Mucosa of rectum (tissue), 2 donors: ENCODE results near the gene LMBR1L.

Experiments used
- H3K27ac ChIP-seq, 2 donors: one replicate each; pipeline ENCODE4 v1.7.0; 2013; ENCODE audit warnings: inconsistent platforms in 2 of 2, low read depth in 2 of 2, low read length in 2 of 2
- H3K27me3 ChIP-seq, 2 donors: one replicate each; pipeline ENCODE4 v1.7.0; 2013; ENCODE audit warnings: low read length in 2 of 2; ENCODE audit not compliant: control insufficient read depth in 2 of 2, insufficient read depth in 2 of 2
- H3K36me3 ChIP-seq, 2 donors: one replicate each; pipeline ENCODE4 v1.7.0; 2013; ENCODE audit warnings: low read length in 2 of 2; ENCODE audit not compliant: control insufficient read depth in 2 of 2, insufficient read depth in 2 of 2
- H3K4me1 ChIP-seq, 2 donors: one replicate each; pipeline ENCODE4 v1.7.0; 2013; ENCODE audit warnings: low read length in 2 of 2, mild to moderate bottlenecking in 1 of 2; ENCODE audit not compliant: control insufficient read depth in 2 of 2, insufficient read depth in 2 of 2
- H3K4me3 ChIP-seq, 2 donors: one replicate each; pipeline ENCODE4 v1.7.0; 2013; ENCODE audit warnings: low read length in 2 of 2
- H3K9ac ChIP-seq, 2 donors: one replicate each; pipeline ENCODE4 v1.7.0; 2013; ENCODE audit warnings: low read length in 2 of 2, low read depth in 1 of 2, mild to moderate bottlenecking in 1 of 2
- H3K9me3 ChIP-seq, 2 donors: one replicate each; pipeline ENCODE4 v1.7.0; 2013; ENCODE audit warnings: low read length in 2 of 2; ENCODE audit not compliant: control insufficient read depth in 2 of 2
- donor health status: healthy.
- donor health status: Normal muscosa, but diverticular disease.

LMBR1L gene

GRCh38 chr12:49061157-49061650 lies 49.4 kb downstream of the LMBR1L start:
- peak overlapping the region; percentile 91 to 92 for H3K9ac ChIP-seq
- H3K27ac ChIP-seq: peak overlapping the region; percentile 90 to 94
- H3K9me3 ChIP-seq: no peaks in the 10 kb centered on the region
- H3K4me3 ChIP-seq: peak overlapping the region; percentile 91 to 93
- H3K27me3 ChIP-seq: no peaks in the 10 kb centered on the region
- peaks cover 34 to 40% of the 10 kb centered on the region in 2 donors for H3K4me1 ChIP-seq
- no peaks in the 10 kb centered on the region for H3K36me3 ChIP-seq

DNA sequence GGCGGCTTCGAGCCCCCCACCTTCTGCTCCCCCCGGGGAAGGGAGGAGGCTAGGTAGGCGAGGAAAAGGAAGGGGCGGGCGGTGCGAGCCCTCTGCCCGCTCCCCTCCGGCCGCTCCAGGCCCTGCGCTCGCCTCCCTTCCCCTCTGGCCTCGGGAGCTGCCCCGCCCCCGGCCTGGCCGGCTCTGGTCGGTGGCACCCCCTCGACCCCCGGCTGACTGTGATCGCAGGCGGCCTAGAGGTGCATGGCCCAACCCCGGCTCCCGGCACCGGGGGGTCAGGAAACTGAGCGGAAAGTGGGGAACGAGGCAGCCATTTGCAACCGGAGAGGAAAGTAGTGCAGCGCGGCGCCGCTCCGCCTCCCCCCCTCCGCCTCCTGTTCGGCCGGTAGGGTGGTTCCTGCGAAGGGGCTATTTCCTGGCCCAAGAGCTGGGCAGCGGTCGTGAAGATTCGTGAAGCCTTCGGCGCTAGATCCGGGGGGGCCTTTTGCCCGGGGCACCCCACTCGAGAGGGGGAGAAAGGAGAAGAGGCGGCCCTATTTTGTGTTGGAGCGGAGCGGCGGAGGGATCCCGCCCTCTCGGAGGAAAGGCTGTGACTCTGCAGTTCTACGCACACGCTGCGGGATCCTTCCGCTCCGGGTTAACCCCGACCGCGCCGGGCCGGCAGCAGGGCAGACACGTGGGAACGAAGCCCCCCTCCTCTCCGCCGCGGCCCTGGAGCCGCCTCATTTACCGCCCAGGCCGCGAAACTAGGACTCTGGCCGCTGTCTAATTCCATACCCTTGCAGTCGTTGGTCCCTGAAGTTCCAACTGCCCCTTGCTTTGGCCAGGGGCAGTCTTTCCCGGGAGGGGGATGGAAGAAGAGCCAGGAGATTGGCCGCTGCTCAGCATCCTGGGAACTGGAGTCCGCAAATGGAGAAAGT lies 50.1 kb downstream of the LMBR1L start, which contains the start of gene KMT2D:
KMT2D (minus strand) TSS at position 558 of the 920 bp plus-strand sequence. CDS start 5,470 bp downstream, outside the sequence.
- Histone ChIP-seq H3K9me3 (no peaks in the 10 kb centered on the region), H3K36me3 (no peaks in the 10 kb centered on the region), H3K27me3 (no peaks in the 10 kb centered on the region), H3K4me3 (peak within 1 kb of the TSS; percentile 91 to 93), H3K27ac (peak within 1 kb of the TSS; percentile 90 to 94), H3K9ac (peak within 1 kb of the TSS; percentile 91 to 92), H3K4me1 (peaks cover 40 to 47% of the 10 kb centered on the region in 2 donors)

DNA sequence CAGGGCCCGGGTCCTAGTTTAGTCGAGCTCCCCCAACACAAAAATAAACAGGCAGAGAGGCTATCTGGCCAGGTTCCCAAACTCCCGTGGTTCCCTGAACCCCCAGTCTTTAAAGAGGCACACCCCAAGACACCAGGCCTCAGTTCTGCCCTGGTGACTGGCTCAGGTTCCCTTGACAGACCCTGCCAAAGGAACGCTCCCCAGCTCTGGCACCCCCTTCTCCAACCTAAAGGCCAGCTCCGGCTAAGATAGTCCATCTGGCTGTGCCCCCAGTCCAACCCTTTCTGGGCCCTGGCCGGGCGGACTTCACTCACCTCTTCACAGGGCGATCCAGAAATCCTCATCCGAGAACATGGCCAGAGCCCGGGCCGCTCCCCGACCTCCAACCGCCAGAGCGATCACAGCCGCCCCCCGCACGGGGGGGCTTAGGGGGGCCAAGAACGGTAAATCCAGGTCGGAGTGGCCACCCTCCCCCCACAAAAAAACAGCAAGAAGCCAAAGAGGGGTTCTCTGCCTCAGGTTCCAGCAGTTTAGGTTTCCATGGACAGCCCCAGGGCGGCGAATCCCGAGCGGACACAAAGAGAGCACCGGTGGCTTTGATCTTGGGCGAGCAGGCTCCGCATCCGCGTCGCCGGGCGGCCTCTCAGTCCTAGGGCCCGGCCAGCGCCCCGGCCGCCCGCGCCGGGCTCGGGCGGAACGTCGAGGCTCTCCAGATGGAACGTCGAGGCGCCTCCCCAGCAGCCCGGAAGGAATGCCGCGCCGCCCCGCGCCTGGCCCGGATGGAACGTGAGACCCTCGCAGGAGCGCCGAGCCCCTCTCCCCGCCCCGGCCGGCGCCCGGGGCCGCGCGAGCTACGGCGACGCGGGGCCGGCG lies 51.1 kb downstream of the LMBR1L start:
- Histone ChIP-seq H3K4me1 (peaks cover 47 to 48% of the 10 kb centered on the region in 2 donors), H3K27ac (peak overlapping the region; percentile 90 to 94)

GRCh38 chr12:49059045-49059298 lies 51.7 kb downstream of the LMBR1L start:
- H3K9me3 ChIP-seq: no peaks in the 10 kb centered on the region
- H3K27ac ChIP-seq: peak overlapping the region; percentile 90 to 94
- H3K36me3 ChIP-seq: peaks cover 9 to 13% of the 10 kb centered on the region in 2 donors
- no peaks in the 10 kb centered on the region for H3K27me3 ChIP-seq
- H3K9ac ChIP-seq: peak overlapping the region; percentile 91 to 92
- H3K4me1 ChIP-seq: peaks cover 47 to 48% of the 10 kb centered on the region in 2 donors
- H3K4me3 ChIP-seq: peak overlapping the region; percentile 91 to 93

More for the DNA sequence above, 51.1 kb downstream of the LMBR1L start:
- no peaks in the 10 kb centered on the region for H3K9me3 ChIP-seq
- no peaks in the 10 kb centered on the region for H3K27me3 ChIP-seq
- peak overlapping the region; percentile 91 to 93 for H3K4me3 ChIP-seq
- peak overlapping the region; percentile 91 to 92 for H3K9ac ChIP-seq
- peaks cover 4 to 7% of the 10 kb centered on the region in 2 donors for H3K36me3 ChIP-seq

DNA sequence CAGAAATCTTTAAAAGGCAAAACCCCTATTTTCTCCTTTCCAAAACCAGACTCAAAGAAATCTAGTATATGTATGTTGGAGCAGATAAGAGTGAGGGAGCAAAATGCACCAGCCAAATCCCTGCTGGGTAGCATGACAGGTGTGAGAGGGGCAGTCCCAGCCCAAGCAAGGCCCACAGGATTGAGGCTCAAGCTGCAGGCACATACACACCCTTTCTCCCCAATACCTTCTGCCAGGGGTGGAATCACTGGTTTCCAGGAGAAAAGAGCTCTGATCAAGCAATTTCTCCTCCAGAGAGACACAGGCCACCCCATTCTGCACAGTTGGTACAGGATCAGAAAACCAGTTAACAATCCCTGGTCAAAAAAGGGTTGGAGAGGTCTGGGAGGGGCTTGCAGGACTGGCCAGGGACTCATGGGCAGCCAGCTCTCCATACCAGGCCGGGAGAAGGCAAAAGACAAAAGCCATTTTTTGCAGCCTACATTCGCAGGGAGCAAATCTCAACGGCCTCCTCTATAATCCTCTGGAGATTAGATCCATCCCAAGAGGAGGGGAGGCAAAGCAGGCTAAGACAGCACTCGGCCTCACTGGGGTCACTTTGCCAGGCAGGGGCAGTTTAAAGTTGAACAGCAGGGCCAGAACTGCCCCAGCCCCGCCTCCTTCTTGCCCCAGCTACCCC lies 52.1 kb downstream of the LMBR1L start:
- H3K36me3 ChIP-seq: peaks cover 13 to 17% of the 10 kb centered on the region in 2 donors
- peak overlapping the region; percentile 91 to 92 for H3K9ac ChIP-seq
- no peaks in the 10 kb centered on the region for H3K9me3 ChIP-seq
- H3K27ac ChIP-seq: peak overlapping the region; percentile 31 to 94
- peaks cover 47 to 48% of the 10 kb centered on the region in 2 donors for H3K4me1 ChIP-seq
- peak overlapping the region; percentile 91 to 93 for H3K4me3 ChIP-seq
- no peaks in the 10 kb centered on the region for H3K27me3 ChIP-seq

- Histone ChIP-seq H3K27ac (peak overlapping the region; percentile 31 to 48), H3K27me3 (no peaks in the 10 kb centered on the region), H3K4me1 (peaks cover 47 to 48% of the 10 kb centered on the region in 2 donors), H3K9me3 (no peaks in the 10 kb centered on the region), H3K4me3 (peak overlapping the region; percentile 91 to 93), H3K36me3 (peaks cover 19 to 24% of the 10 kb centered on the region in 2 donors), H3K9ac (peak overlapping the region; percentile 91 to 92)
Observed at GRCh38 chr12:49057888-49058287, 52.8 kb downstream of the LMBR1L start.

GRCh38 chr12:49055978-49056754 lies 54.5 kb downstream of the LMBR1L start:
- Histone ChIP-seq H3K4me1 (peaks cover 43 to 44% of the 10 kb centered on the region in 2 donors), H3K9ac (peak overlapping the region in 1 of 2 donors; percentile 38), H3K27me3 (no peaks in the 10 kb centered on the region), H3K36me3 (peaks cover 36 to 40% of the 10 kb centered on the region in 2 donors), H3K27ac (peak overlapping the region in 1 of 2 donors; percentile 32), H3K4me3 (peak overlapping the region in 1 of 2 donors; percentile 91), H3K9me3 (no peaks in the 10 kb centered on the region)

DNA sequence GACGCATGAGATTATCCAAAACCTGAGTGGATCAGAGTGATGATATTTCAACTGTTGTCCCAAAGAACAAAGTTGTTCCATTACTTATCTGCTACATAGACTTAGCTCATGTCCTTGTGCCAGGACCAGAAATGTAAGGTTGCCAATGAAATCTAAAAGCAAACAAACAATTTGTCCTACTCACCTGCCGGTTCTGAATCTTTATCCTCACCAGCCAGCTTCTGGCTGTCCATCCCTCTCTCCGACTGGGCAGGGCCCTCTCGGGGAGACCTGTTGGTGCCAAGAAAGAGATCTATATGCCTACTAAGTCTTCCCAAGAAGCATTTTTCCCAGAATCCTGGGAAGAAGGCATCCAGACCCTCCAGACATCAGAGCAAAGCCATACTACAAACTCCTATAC lies 55.6 kb downstream of the LMBR1L start:
- H3K27me3 ChIP-seq: no peaks in the 10 kb centered on the region
- H3K27ac ChIP-seq: no peak overlapping the region
- H3K4me1 ChIP-seq: peaks cover 40 to 42% of the 10 kb centered on the region in 2 donors
- H3K9ac ChIP-seq: no peak overlapping the region
- H3K9me3 ChIP-seq: no peaks in the 10 kb centered on the region
- H3K36me3 ChIP-seq: peaks cover 47 to 51% of the 10 kb centered on the region in 2 donors
- no peak overlapping the region for H3K4me3 ChIP-seq

- Histone ChIP-seq H3K27me3 (no peaks in the 10 kb centered on the region), H3K4me1 (peaks cover 40 to 42% of the 10 kb centered on the region in 2 donors), H3K36me3 (peaks cover 51 to 56% of the 10 kb centered on the region in 2 donors), H3K9me3 (no peaks in the 10 kb centered on the region), H3K9ac (no peak overlapping the region), H3K4me3 (no peak overlapping the region), H3K27ac (no peak overlapping the region)
Observed at GRCh38 chr12:49054524-49054923, 56.1 kb downstream of the LMBR1L start.
